Tibial nerve (tissue), 4 donors: Measurements from ENCODE around the gene FOXP4. TPM values are rescaled to one million over a fixed set of nuclear protein-coding genes. Genes with fewer than 3 reads are reported as not detected.

Experiments
- DNase-seq, 2 donors: peaks; one replicate each; pipeline ENCODE4 v3.0.0-alpha.2; 2019; ENCODE audit warnings: low spot score in 2 of 2
- H3K27ac ChIP-seq, 4 donors: fragments of 200-600 bp; sonication (generic) in 3 of 4; one replicate each; pipeline ENCODE4 v1.5.1; 2017 to 2019; ENCODE audit warnings: mild to moderate bottlenecking in 1 of 4
- H3K27me3 ChIP-seq, 2 donors: fragments of 200-600 bp; sonication (generic) in 1 of 2; one replicate each; pipeline versions ENCODE4 v1.5.1 to v1.6.0; 2017 to 2019
- H3K36me3 ChIP-seq, 3 donors: fragments of 200-600 bp; sonication (generic); one replicate each; pipeline ENCODE4 v1.5.1; 2018 to 2019
- H3K4me1 ChIP-seq, 4 donors: fragments of 200-600 bp; sonication (generic) in 3 of 4; one replicate each; pipeline ENCODE4 v1.5.1; 2017 to 2019
- H3K4me3 ChIP-seq, 4 donors: fragments of 200-600 bp; sonication (generic) in 3 of 4; one replicate each; pipeline ENCODE4 v1.5.1; 2017 to 2019; ENCODE audit warnings: mild to moderate bottlenecking in 1 of 4, moderate library complexity in 1 of 4
- H3K9me3 ChIP-seq, 4 donors: fragments of 200-600 bp; sonication (generic) in 3 of 4; one replicate each; pipeline ENCODE4 v1.5.1; 2017 to 2019
- EP300 ChIP-seq, 2 donors: sonication (generic); formaldehyde crosslinking; IDR thresholded peaks; one replicate each; pipeline ENCODE4 v1.6.1; 2017; ENCODE audit warnings: antibody characterized with exemption in 2 of 2, mild to moderate bottlenecking in 1 of 2
- POLR2A ChIP-seq, 2 donors: fragments of 450-650 bp; IDR thresholded peaks; one replicate each; pipeline ENCODE4 v1.6.1; 2017; ENCODE audit warnings: antibody characterized with exemption in 2 of 2, mild to moderate bottlenecking in 2 of 2, moderate library complexity in 2 of 2
- WGBS, 2 donors: methylation state at CpG; one replicate each; pipeline ENCODE4 v1.1.5; 2018; 5-methylcytosine and 5-hydroxymethylcytosine counted together
- total RNA-seq, 4 donors: library from RNA; depleted of rRNA; stranded (reverse); fragments of >200 nt; gene quantifications; one replicate each; pipeline ENCODE4 v1.1.0, GENCODE V29; 2016
- TF ChIP-seq, protein P1 (sequence below), 5 experiments: fragments of 200-600 bp in 3 of 5; fragments of 450-650 bp in 2 of 5; sonication (generic) in 3 of 5; IDR thresholded peaks; one replicate each; pipeline ENCODE4 v1.5.1; 2016 to 2019; ENCODE audit warnings: antibody characterized with exemption in 5 of 5, mild to moderate bottlenecking in 3 of 5, moderate library complexity in 2 of 5

FOXP4 gene
- total RNA-seq, 4 donors from 2014 or later: 11.1 to 16.2 (median 14.7) TPM

DNA sequence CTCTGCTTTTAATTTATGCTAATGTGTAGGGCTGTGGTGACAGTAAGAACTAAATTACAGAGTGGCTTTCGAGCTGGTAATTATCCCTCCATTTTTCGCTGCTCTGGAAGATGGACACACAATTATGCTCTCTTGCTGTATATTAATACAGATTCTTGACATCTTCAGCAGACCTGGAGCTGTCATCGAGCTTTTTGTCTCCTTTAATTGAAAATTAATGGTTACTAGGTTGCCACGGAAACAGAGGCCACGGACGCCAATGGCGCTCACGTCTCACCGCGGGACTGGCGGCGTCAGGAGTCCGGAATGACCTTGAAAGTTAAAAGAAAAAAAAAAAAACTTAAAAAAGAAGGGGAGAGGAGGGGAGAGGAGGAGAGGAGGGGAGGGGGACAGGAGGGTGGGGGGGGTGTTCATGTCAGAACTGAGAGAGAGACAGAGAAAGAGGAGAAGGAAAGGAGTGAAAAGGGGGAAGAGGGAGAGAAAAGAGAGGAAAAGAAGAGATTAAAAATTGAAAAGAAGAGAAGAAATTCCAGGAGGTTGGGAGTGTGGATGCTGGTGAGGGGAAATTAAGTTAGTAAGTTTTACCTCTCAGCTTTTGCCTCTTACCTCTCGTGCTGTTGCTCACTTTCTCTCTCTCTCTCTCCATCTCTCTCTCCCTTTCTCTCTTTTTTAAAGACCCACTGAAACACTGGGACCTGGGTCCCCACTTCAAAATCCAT lies 22.1 kb upstream of the FOXP4 start:
- no peak overlapping the region for H3K4me3 ChIP-seq
- WGBS, 2 donors: 53 to 58% methylated on average over 14 of the region's 14 CpGs
- TF ChIP-seq EP300 (IDR thresholded peaks at IDR 0.05) (no peak), POLR2A (IDR thresholded peaks at IDR 0.05) (no peak)
- TF ChIP-seq, protein P1, sequence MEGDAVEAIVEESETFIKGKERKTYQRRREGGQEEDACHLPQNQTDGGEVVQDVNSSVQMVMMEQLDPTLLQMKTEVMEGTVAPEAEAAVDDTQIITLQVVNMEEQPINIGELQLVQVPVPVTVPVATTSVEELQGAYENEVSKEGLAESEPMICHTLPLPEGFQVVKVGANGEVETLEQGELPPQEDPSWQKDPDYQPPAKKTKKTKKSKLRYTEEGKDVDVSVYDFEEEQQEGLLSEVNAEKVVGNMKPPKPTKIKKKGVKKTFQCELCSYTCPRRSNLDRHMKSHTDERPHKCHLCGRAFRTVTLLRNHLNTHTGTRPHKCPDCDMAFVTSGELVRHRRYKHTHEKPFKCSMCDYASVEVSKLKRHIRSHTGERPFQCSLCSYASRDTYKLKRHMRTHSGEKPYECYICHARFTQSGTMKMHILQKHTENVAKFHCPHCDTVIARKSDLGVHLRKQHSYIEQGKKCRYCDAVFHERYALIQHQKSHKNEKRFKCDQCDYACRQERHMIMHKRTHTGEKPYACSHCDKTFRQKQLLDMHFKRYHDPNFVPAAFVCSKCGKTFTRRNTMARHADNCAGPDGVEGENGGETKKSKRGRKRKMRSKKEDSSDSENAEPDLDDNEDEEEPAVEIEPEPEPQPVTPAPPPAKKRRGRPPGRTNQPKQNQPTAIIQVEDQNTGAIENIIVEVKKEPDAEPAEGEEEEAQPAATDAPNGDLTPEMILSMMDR (IDR thresholded peaks at IDR 0.05): no peak
- no peak for DNase-seq
- no peaks in the 10 kb centered on the region for H3K36me3 ChIP-seq
- H3K27ac ChIP-seq: no peak overlapping the region
- H3K27me3 ChIP-seq: peaks cover 0 to 6% of the 10 kb centered on the region in 2 donors
- peaks cover 0 to 10% (median 4%) of the 10 kb centered on the region in 4 donors for H3K4me1 ChIP-seq
- H3K9me3 ChIP-seq: no peaks in the 10 kb centered on the region

DNA sequence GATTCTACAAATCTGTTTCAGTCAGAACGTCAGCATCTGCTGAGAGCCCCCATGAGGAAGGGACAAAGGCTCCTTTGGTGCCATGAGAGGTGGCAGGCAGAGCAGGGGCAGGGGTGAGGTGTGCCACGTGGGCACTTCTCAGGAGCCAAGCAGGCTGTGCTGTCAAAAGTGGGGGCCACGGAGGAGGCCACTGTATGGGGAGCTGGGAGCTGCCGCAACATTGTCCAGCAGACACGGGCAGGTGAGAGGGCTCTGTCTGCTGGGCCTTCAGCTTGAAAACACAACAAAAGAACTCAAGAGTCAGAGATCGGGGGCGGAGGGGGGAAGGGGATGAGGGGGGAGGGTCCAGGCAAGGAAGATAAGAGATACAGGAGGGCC lies 21.6 kb upstream of the FOXP4 start:
- Histone ChIP-seq H3K36me3 (no peaks in the 10 kb centered on the region), H3K4me3 (no peak overlapping the region), H3K27me3 (peaks cover 0 to 6% of the 10 kb centered on the region in 2 donors), H3K27ac (no peak overlapping the region), H3K4me1 (peaks cover 0 to 10% (median 4%) of the 10 kb centered on the region in 4 donors), H3K9me3 (no peaks in the 10 kb centered on the region)
- 53 to 59% methylated on average over 7 of the region's 7 CpGs for WGBS, 2 donors
- DNase-seq: no peak
- TF ChIP-seq POLR2A (IDR thresholded peaks at IDR 0.05) (no peak), EP300 (IDR thresholded peaks at IDR 0.05) (no peak)
- TF ChIP-seq, protein P1 (IDR thresholded peaks at IDR 0.05): no peak

DNA sequence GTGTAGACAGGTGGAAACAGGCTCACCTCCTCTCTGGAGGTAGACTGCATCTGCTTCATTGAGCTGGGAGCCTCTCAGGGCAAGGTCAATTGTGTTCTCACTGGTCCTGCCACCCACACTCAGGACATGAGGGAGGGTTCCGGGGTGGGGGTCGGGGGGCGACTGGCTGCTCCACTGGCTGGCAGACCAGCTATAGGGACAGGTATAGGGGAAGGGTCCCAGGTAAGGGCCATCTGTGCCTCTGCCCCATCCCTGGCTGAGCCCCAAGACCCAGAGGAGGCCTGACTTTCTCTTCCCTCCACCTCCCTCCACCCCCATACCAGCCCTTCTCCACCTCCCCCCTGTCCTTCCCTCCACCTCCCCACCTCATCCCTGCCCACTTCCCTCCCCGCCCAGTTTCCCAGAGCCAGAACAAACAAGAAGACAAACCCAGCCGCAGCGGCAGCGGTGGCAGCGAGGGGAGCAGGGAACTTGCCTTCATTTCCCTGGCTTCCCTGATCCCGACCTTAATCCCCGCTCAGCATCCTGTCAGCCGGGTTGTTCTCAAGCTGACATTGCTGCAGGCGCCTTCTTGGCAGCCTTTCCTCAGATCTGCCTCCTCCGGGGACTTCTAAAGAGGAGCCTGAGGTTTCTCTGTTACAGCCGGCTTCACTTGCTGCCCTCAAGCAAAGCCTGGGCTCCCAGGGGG lies 18.3 kb upstream of the FOXP4 start:
- no peak for DNase-seq
- peaks cover 0 to 31% (median 12%) of the 10 kb centered on the region in 4 donors for H3K4me1 ChIP-seq
- H3K27me3 ChIP-seq: peaks cover 0 to 6% of the 10 kb centered on the region in 2 donors
- H3K9me3 ChIP-seq: no peaks in the 10 kb centered on the region
- TF ChIP-seq EP300 (IDR thresholded peaks at IDR 0.05) (no peak), POLR2A (IDR thresholded peaks at IDR 0.05) (no peak)
- TF ChIP-seq, protein P1 (IDR thresholded peaks at IDR 0.05): no peak
- H3K4me3 ChIP-seq: no peak overlapping the region
- WGBS, 2 donors: 20 to 27% methylated on average over 13 to 14 of the region's 14 CpGs
- H3K36me3 ChIP-seq: no peaks in the 10 kb centered on the region
- no peak overlapping the region for H3K27ac ChIP-seq

DNA sequence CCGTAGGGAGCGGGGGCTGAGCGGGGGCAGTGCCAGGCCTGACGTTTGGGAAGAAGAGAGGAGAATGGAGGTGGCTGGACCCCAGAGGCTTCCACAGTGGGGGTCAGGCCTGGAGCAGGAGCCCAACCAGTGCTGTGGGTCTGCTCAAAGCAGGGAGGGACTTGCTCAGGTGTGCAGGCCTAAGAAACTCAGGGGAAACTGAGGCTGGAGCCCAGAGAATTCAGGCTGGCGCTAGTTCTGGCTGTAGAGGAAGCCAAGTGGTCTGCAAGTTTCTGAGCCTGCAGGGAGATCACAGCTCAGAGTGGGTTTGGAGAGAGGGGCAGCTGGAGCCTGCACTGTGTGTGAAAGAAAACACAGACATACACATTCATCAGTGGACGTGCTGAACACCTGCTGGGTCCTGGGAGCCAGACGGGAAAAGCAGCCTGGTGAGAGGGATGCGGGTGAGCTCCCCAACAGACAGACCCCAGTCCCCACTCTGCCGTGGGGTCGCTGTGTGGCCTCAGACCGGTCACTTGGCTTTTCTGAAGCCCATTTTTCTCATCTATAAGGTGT lies 17.7 kb upstream of the FOXP4 start:
- DNase-seq: no peak
- no peak for TF ChIP-seq POLR2A (IDR thresholded peaks at IDR 0.05)
- TF ChIP-seq, protein P1 (IDR thresholded peaks at IDR 0.05): no peak
- TF ChIP-seq EP300 (IDR thresholded peaks at IDR 0.05): no peak
- no peaks in the 10 kb centered on the region for H3K9me3 ChIP-seq
- no peaks in the 10 kb centered on the region for H3K36me3 ChIP-seq
- H3K27me3 ChIP-seq: peaks cover 0 to 4% of the 10 kb centered on the region in 2 donors
- H3K27ac ChIP-seq: no peak overlapping the region
- H3K4me1 ChIP-seq: peaks cover 0 to 31% (median 12%) of the 10 kb centered on the region in 4 donors
- H3K4me3 ChIP-seq: no peak overlapping the region
- WGBS, 2 donors: 61 to 63% methylated on average over 11 of the region's 11 CpGs

DNA sequence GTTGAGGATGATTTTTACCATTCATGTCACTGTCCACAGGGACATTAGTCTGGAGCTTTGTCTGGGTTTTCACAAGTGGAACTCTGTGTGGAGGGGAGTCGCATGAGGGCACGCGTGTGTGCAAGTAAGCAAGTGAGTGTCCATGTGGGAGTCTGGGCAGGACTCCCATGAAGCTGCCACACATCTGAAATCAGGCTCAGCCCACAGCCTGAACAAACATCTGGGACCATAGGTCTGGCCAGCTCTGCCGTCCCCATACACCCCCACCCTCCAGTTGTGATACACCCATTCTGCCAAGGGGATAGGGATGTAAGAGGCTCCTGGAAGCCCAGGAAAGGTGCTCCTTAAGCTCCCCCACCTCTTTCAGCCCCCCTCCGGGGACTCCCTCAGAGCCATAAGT lies 17.1 kb upstream of the FOXP4 start:
- DNase-seq: no peak
- WGBS, 2 donors: 87 to 93% methylated on average over 5 of the region's 5 CpGs
- Histone ChIP-seq H3K9me3 (no peaks in the 10 kb centered on the region), H3K27ac (no peak overlapping the region), H3K4me1 (peaks cover 0 to 31% (median 12%) of the 10 kb centered on the region in 4 donors), H3K36me3 (no peaks in the 10 kb centered on the region), H3K4me3 (no peak overlapping the region), H3K27me3 (no peaks in the 10 kb centered on the region)
- TF ChIP-seq, protein P1 (IDR thresholded peaks at IDR 0.05): no peak
- TF ChIP-seq POLR2A (IDR thresholded peaks at IDR 0.05): no peak
- no peak for TF ChIP-seq EP300 (IDR thresholded peaks at IDR 0.05)
